ENCODE results near the gene SPATA1. TPM values are rescaled to one million over a fixed set of nuclear protein-coding genes. Genes with fewer than 3 reads are reported as not detected.

Gene SPATA1
- total RNA-seq, 4 donors from 2014 or later = 0.35 TPM; not detected in 3

DNA sequence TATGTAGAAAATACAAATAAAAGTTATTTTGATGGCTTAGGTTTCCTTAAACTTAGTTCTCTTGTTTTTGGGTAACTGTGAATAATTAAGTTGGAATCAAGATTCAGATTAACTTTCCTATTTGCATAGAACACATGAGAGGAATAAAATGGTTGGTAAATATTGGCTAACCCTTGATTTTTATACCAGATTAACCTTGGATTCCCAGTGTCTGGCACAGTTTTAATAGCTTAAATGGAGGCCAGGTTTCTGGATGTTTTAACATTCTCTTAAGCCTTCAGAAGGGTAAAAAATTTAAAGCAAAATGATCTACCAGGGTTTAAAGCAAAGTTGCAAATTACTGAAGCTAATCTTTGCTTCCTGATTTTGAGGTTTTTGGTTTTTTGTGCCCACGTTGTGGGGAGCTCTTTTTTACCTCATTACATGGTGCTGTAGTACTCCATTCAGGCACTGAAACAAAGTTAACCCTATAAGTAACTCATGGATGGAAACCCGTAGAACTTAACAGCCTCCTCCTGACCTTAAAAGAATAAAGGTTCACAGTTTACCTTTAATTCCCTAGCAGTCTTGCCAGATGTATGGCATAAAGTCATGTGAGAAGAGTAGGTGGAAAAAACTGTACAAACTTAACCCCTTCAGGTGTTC, 8.4 kb upstream of the SPATA1 start:
- no peaks in the 10 kb centered on the region for H3K9me3 ChIP-seq
- no peak overlapping the region for H3K27ac ChIP-seq
- peaks cover 14 to 19% of the 10 kb centered on the region in 2 donors for H3K4me1 ChIP-seq
- TF ChIP-seq POLR2A (IDR thresholded peaks at IDR 0.05) = no peak
- TF ChIP-seq, protein P1, sequence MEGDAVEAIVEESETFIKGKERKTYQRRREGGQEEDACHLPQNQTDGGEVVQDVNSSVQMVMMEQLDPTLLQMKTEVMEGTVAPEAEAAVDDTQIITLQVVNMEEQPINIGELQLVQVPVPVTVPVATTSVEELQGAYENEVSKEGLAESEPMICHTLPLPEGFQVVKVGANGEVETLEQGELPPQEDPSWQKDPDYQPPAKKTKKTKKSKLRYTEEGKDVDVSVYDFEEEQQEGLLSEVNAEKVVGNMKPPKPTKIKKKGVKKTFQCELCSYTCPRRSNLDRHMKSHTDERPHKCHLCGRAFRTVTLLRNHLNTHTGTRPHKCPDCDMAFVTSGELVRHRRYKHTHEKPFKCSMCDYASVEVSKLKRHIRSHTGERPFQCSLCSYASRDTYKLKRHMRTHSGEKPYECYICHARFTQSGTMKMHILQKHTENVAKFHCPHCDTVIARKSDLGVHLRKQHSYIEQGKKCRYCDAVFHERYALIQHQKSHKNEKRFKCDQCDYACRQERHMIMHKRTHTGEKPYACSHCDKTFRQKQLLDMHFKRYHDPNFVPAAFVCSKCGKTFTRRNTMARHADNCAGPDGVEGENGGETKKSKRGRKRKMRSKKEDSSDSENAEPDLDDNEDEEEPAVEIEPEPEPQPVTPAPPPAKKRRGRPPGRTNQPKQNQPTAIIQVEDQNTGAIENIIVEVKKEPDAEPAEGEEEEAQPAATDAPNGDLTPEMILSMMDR (IDR thresholded peaks at IDR 0.05 in 4 of 5, conservative IDR thresholded peaks at IDR 0.05 in 1 of 5) = no peak
- H3K27me3 ChIP-seq = no peaks in the 10 kb centered on the region
- H3K36me3 ChIP-seq = peaks cover 0 to 69% of the 10 kb centered on the region in 2 donors
- no peak for DNase-seq
- in situ Hi-C loops (cut with MboI; ENCODE audit: low sequenced_read_pairs in 4 of 4) = no loop called here
- intact Hi-C loops (cut with DNase I; ENCODE audit: low total_unique reads) = no loop called here
- no peak for ATAC-seq
- no peak overlapping the region for H3K4me3 ChIP-seq

DNA sequence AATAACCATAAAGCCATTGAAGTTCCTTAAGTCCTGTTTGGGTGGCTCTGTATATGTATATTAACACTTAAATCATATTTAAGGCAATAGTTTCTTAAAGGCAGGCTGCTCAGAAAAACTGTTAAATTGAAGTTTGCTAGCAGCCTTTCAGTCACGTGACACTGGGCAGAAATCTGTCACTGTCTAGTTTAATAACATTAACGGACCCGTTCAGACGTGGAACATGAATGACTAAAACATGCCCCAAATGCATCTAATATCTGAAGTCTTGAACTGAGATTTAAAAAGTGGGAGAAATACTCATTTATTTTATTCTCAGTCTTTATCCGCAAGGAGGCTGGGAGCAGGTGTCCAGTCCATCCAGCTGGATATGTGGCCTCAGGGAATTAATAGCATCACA, 3.3 kb upstream of the SPATA1 start:
- H3K36me3 ChIP-seq = peaks cover 0 to 36% of the 10 kb centered on the region in 2 donors
- H3K27ac ChIP-seq = no peak overlapping the region
- in situ Hi-C loops (cut with MboI; ENCODE audit: low sequenced_read_pairs in 4 of 4) (loop anchor here in 1 of 4 donors (5.0 kb wide), 1 partner anchor 74 kb away; no protein-coding TSS in a partner anchor), intact Hi-C loops (cut with DNase I; ENCODE audit: low total_unique reads) (loop anchor here (10.0 kb wide), 3 partner anchors 102 to 1082 kb away; partner anchors contain the start of gene CCN1)
- no peak overlapping the region for H3K4me3 ChIP-seq
- no peak for DNase-seq
- no peaks in the 10 kb centered on the region for H3K9me3 ChIP-seq
- peaks cover 42% of the 10 kb centered on the region in 2 donors for H3K4me1 ChIP-seq
- no peaks in the 10 kb centered on the region for H3K27me3 ChIP-seq
- ATAC-seq = no peak
- TF ChIP-seq POLR2A (IDR thresholded peaks at IDR 0.05) = no peak
- TF ChIP-seq, protein P1 (IDR thresholded peaks at IDR 0.05 in 4 of 5, conservative IDR thresholded peaks at IDR 0.05 in 1 of 5) = no peak

DNA sequence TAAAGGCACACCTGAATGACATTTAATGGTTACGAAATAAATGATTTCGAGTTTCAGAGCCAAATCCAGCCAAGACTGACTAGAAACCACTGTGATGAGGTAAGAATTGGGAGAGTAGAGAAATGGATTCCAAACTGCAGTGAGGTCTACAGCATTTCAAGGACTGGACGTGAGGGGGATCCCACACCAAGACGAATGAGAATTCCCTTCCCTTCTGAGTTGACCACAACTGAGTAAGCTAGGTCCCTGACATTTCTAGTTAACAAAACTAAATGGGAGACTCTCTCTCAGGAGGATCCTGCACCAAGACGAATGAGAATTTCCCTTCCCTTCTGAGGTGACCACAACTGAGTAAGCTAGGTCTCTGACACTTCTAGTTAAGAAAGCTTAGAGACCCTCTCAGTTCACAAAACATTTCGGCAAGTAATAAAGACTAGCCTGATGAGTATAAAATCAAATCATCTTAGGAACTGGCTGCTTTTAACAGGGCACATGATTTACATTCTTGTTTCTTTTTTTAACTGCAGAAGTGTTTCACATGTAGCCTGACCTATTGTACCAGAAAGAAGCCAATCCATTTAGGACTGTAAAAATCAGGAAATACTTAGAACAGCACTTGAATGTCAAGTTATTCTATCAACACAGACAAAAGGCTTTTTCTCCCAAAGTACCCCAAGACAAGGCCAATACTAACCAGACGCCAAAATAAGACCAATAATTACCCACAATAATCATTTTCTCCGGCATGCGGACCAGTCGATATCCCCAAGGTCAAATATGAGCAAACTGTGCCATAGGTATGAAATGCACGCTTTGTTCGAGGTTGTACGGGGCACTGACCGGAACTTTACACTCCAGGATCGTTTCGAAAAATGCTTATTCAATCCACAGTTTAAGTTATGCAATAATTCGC, 1.4 kb upstream of the SPATA1 start:
- H3K27ac ChIP-seq = peak overlapping the region; percentile 96 to 97 (median 96)
- H3K4me1 ChIP-seq = peaks cover 42% of the 10 kb centered on the region in 2 donors
- no peaks in the 10 kb centered on the region for H3K9me3 ChIP-seq
- no peaks in the 10 kb centered on the region for H3K27me3 ChIP-seq
- TF ChIP-seq POLR2A (IDR thresholded peaks at IDR 0.05) = no peak
- TF ChIP-seq, protein P1 (IDR thresholded peaks at IDR 0.05 in 4 of 5, conservative IDR thresholded peaks at IDR 0.05 in 1 of 5) = no peak
- in situ Hi-C loops (cut with MboI; ENCODE audit: low sequenced_read_pairs in 4 of 4) = loop anchor here in 2 of 4 donors (5.0 kb wide), 2 partner anchors 67 to 72 kb away; partner anchors contain the start of gene CTBS (in 1 of the 2)
- peak in 1 of 2 donors; percentile 23 for ATAC-seq
- peaks cover 0 to 17% of the 10 kb centered on the region in 2 donors for H3K36me3 ChIP-seq
- intact Hi-C loops (cut with DNase I; ENCODE audit: low total_unique reads) = loop anchor here (5.0 to 10.0 kb wide), 5 partner anchors 100 to 1080 kb away; partner anchors contain the start of genes CCN1 and SAMD13
- H3K4me3 ChIP-seq = peak overlapping the region; percentile 77 to 92 (median 81)
- DNase-seq = no peak

DNA sequence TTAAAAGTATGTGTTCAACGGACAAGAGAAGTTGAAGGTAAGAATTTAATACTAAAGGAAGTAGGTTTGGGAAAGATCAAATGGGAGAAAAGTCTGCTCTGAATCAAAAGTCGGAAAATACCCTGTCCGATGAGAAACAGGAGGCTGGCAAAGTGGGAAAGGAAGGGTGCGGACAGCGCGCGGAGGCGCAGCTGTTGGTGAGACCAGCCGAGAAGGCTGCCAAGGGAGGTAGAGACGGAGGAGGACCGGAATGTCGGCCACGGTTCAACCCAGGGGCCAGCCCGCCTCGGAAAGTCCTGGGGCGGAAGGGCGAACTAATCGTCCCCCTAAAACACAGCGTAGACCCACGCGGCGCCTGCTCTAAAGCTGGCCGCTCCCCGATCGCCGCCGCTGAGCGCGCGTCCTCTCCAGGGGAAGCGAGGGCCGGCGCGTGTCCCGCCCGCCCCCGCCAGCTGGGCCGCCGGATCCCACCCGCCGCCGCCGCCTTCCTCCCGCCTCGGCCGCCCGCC, 639 bp upstream of the SPATA1 start:
- in situ Hi-C loops (cut with MboI; ENCODE audit: low sequenced_read_pairs in 4 of 4) = loop anchor here in 1 of 4 donors (5.0 kb wide), 1 partner anchor 67 kb away; the partner anchor contains the start of gene CTBS

More for the DNA sequence above, 639 bp upstream of the SPATA1 start:
- ATAC-seq (peak; percentile 71), DNase-seq (peak; percentile 48 to 73)
- Histone ChIP-seq H3K27ac (peak overlapping the region; percentile 96 to 97 (median 96)), H3K4me3 (peak overlapping the region; percentile 77 to 92 (median 81)), H3K9me3 (no peaks in the 10 kb centered on the region), H3K27me3 (no peaks in the 10 kb centered on the region), H3K36me3 (peaks cover 0 to 10% of the 10 kb centered on the region in 2 donors), H3K4me1 (peaks cover 40% of the 10 kb centered on the region in 2 donors)
- no peak for TF ChIP-seq POLR2A (IDR thresholded peaks at IDR 0.05)
- TF ChIP-seq, protein P1 (IDR thresholded peaks at IDR 0.05 in 4 of 5, conservative IDR thresholded peaks at IDR 0.05 in 1 of 5) = no peak
- intact Hi-C loops (cut with DNase I; ENCODE audit: low total_unique reads) = loop anchor here (1.0 to 10.0 kb wide), 9 partner anchors 26 to 1079 kb away; partner anchors contain the start of genes CCN1, CTBS, RPF1 and SAMD13

Data from gastrocnemius medialis (tissue), 4 donors.